NCI-H446 (cell line): ENCODE results near the gene APC.
"Not testable (repeated sequence)": the region's sequence is repeated elsewhere in the genome, so short reads cannot be mapped to it uniquely, and the experiment has no call there.

Source experiments
- DNase-seq, 2 experiments: peaks; one replicate each; lab custom pipeline; 2025; lab: John Stamatoyannopoulos, UW

The APC gene

GRCh38 chr5:112716895-112717294 is 20.8 kb upstream of the APC start:
- not testable (repeated sequence) for DNase-seq

- no peak for DNase-seq
These were observed 20.1 kb upstream of the APC start for GRCh38 chr5:112717506-112718082.

GRCh38 chr5:112718344-112718743 is 19.3 kb upstream of the APC start:
- DNase-seq, result no peak

- no peak for DNase-seq
These were observed 17.1 kb upstream of the APC start for GRCh38 chr5:112720576-112720975.

- DNase-seq, result no peak
These were observed 12.8 kb upstream of the APC start for GRCh38 chr5:112724901-112725300.

- DNase-seq, result no peak
These were observed 8.1 kb upstream of the APC start for GRCh38 chr5:112729630-112730029.

GRCh38 chr5:112732131-112732530 is 5.6 kb upstream of the APC start:
- DNase-seq, result no peak

GRCh38 chr5:112733586-112733985 is 4.1 kb upstream of the APC start:
- no peak for DNase-seq

GRCh38 chr5:112734597-112734996 is 3.1 kb upstream of the APC start:
- no peak for DNase-seq

GRCh38 chr5:112735702-112736101 is 2.0 kb upstream of the APC start:
- DNase-seq, result no peak

- DNase-seq, result no peak
These were observed 619 bp upstream of the APC start for GRCh38 chr5:112737070-112737462.

- DNase-seq, result no peak
These were observed 491 bp downstream of the APC start for GRCh38 chr5:112738191-112738560.

- no peak for DNase-seq
These were observed 4.7 kb downstream of the APC start for GRCh38 chr5:112742424-112742823.

- no peak for DNase-seq
These were observed 5.9 kb downstream of the APC start for GRCh38 chr5:112743631-112744030.

- no peak for DNase-seq
These were observed 14.7 kb downstream of the APC start for GRCh38 chr5:112752335-112752734.

GRCh38 chr5:112755703-112756102 is 18.0 kb downstream of the APC start:
- DNase-seq, result no peak

- DNase-seq, result peak; percentile 48 to 50
These were observed 20.0 kb downstream of the APC start for GRCh38 chr5:112757468-112758208.

- DNase-seq, result no peak
These were observed 21.0 kb downstream of the APC start for GRCh38 chr5:112758676-112759075.

GRCh38 chr5:112762113-112762810 is 24.6 kb downstream of the APC start:
- no peak for DNase-seq

- DNase-seq, result no peak
These were observed 25.5 kb downstream of the APC start for GRCh38 chr5:112763165-112763564.

- no peak for DNase-seq
These were observed 34.4 kb downstream of the APC start for GRCh38 chr5:112772124-112772523.

GRCh38 chr5:112776301-112776856 is 38.7 kb downstream of the APC start:
- DNase-seq, result peak in 1 of 2 experiments; percentile 2

GRCh38 chr5:112779531-112779930 is 41.8 kb downstream of the APC start:
- no peak for DNase-seq
